Bronchus fibroblast of lung (primary cell): ENCODE results near the gene SOX30. TPM values are rescaled to one million over a fixed set of nuclear protein-coding genes. Genes with fewer than 3 reads are reported as not detected.

Experiments
- total RNA-seq: library from RNA; depleted of rRNA; stranded (reverse); fragments of >200 nt; gene quantifications from 2 replicates; pipeline ENCODE4 v1.2.3, GENCODE V29; 2015

Gene SOX30
- 0.15 TPM in 1 of 2 replicates, not detected in the other for total RNA-seq

DNA sequence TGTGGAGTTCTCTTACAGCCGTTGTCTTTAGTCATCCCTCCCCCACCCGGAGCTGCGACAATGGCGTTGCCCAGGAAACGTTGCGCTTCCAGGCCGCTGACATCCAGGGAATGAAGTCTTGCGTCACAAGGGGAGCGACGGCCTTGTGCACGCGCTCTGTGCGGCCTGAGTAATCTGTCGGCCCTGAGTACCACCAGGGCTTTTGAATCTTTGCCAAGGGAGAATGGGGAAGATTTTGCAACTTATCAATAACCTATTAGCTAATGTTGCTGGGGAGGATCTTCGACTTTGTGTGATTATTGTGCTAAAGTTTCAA is at the start of gene SOX30:
Gene SOX30, minus strand, starts transcription at position 62 of the 316 bp plus-strand sequence. CDS start 360 bp downstream, outside the sequence.

DNA sequence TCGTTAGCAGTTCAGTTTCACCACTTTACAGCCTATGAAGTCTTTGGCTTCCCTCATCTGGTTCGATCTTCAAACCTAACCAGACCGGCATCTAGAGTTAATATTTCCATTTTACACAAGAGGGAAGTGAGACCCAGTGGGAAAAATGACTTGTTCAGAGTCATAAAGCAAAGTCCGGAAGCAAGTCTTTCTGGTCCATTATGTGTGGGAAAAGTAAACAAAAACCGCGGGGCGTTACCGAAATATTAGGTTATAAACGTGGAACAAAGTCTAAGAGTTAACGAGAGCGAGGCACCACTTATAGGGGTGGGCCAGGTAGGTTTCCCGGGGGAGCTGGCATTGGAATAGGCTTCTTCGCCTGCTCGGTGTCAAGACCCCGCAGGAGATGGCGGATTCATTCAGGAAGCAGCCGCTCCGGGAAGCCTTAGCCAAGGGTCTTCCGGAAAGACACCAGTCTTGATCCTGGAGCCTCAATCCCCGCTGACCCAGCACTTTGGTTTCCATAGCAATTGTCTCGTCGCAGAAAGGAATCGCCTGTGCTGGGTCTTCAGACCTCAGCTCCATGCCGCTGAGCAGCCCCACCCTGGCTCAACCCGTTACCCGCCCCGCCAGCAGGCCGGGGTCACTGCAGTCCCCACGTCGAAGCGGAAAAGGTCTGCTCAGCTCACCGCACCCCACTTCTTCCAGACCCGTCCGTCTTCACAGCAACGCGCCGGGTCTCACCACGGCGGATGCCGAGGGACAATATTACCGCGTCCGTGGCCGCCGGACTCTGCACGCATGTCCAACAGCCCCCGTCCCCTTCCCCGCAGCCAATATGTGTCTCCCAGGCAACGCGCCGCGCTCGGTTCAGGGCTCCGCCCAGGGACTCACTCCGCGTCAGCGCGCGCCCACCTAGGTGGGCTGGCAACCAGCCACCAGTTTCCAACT is 18.7 kb upstream of the SOX30 start, which contains the start of gene C5orf52:
Gene C5orf52, plus strand, starts transcription at position 872 of the 930 bp plus-strand sequence. CDS start 82 bp downstream, outside the sequence.

Other genes starting within 250 kb of the SOX30 start
- gene NIPAL4, start 192.2 kb downstream of the SOX30 start, total RNA-seq = 0.50 TPM in 1 of 2 replicates, not detected in the other
- gene ADAM19, start 76.7 kb downstream of the SOX30 start, total RNA-seq = 7.7 and 8.4 TPM in 2 replicates
- not detected in 2 replicates for gene C5orf52, start 19.1 kb upstream of the SOX30 start, total RNA-seq
- gene THG1L, start 79.0 kb upstream of the SOX30 start, total RNA-seq = 14.4 and 14.5 TPM in 2 replicates
- gene LSM11, start 91.3 kb upstream of the SOX30 start, total RNA-seq = 1.6 and 2.2 TPM in 2 replicates
- gene CLINT1, start 206.7 kb upstream of the SOX30 start, total RNA-seq = 62.0 and 68.1 TPM in 2 replicates